GM10847 (cell line): ENCODE data around the gene SBNO1.

Source experiments
- POLR2A ChIP-seq: IDR thresholded peaks from 2 replicates; pipeline ENCODE4 v1.6.1; 2011; ENCODE audit not compliant: insufficient read length; ENCODE audit errors: extremely low read depth

The SBNO1 gene

DNA sequence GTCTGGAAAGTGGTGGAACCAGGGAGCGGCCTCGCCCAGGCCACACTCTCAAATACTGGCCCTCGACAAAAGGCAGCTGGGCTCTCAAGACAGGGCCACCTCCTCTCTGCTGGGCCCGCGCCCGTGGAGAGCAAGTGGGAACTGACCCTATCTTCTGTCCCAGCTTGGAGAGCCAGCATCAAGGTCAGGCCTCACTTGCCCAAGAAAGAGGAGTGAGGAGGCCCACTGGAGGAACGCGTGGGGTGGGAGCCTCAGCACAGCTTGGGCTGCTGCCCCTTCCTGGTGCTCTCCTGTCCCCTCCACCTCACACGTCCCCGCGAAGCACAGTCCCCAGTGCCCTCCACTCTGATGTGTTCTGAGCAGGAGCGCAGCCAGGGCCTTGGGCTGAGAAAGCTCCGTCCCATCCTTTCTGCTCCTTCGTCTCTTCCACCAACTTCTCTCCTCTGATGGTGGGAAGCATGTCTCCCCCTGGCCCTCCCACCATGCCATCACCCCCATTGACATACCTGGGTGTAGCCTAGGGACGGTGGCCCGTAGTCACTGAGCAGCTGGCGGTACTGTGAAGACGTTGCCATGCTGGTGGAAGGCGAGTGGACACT is 97.9 kb downstream of the SBNO1 start:
- no peak for TF ChIP-seq POLR2A

DNA sequence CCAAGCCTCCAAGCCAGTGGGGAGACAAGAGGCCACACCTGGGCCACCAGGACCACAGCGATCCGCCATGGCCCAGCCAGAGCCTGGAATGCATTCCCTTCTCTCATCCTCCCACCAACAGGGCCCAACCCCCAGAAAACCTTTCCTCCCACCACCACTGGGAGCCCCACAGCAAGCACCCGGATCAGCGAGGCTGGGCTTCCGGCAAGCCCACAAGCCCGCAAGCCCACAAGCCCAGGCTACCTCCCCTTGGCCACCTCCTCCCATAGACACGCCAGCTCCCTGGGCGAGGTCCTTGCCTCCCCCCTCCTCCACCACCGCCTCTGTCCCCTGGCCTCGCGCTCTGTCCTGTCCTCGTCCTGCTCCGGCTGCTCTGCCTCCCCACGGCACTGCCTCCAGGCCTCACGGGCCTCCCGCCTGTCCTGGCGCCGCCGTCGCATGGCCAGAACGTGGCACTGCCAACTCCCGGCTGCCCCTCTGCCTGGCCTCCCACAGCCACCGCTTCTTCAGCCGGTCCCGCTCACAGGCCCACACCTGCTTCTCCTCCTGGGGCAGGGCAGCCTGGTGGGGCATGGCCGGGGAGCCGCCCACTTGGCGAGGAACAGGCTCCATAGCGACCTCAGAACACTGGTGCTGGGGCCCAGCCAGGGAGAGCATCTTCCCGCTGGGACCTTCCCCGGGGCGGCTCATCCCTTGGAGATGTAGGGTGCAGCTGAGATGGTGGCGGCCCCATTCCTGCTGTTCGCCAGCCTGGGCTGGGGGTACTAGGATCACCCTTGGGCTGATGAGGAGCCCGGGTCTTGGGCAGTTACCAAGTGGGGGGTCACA is 98.6 kb downstream of the SBNO1 start:
- TF ChIP-seq POLR2A = no peak

DNA sequence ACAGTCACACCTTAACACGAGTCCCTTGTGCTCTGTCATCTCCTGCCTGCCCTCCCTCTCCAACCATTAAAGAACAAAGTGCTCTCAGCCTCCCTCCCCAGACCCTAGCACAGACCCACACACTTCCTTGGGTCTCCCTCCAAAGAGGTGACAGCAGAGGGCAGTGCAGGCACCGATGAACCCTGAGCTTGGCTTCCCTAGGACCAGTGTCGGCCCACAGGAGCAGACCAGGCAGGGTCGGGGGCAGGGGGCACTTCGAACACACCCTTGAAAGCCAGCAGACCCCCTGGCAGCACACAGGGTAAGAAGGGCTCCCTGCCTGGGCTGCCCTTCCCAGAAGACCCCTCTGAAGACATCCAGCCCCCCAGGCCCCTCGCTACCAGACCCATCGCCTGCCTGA is 100.0 kb downstream of the SBNO1 start:
- no peak for TF ChIP-seq POLR2A

DNA sequence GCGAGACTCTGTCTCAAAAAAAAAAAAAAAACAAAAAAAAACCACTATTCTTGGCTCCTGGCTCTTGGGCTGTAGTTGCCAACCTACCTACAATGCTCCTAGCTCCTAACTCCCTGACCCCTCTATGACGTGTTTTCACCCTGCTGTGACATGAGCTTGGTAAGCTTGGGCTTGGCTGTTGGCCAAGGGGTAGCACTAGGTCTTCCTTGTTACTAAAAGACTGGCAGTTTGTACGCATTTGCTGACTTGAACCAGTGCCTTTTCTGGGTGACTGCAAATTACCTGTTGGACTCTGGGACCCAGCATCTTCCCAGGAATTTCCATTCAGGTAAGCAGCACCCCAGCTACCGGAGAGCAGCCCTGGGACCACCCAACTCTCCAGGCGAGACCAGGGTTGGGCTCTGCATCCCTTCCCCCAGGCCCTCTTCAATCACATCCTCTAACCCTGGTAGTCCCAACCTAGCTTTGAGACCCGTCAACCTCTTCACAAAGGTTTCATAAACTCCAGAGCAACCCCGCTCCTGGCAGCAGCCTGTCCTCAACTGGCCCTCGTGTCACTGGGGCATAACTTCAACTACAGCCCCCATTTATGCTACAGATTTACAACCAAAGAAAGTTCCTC is 101.3 kb downstream of the SBNO1 start:
- no peak for TF ChIP-seq POLR2A

- no peak for TF ChIP-seq POLR2A
These were observed 103.5 kb downstream of the SBNO1 start for GRCh38 chr12:123261196-123261595.

- TF ChIP-seq POLR2A = no peak
These were observed 104.6 kb downstream of the SBNO1 start for GRCh38 chr12:123260081-123260480.

- no peak for TF ChIP-seq POLR2A
These were observed 106.1 kb downstream of the SBNO1 start for GRCh38 chr12:123258593-123258992.

DNA sequence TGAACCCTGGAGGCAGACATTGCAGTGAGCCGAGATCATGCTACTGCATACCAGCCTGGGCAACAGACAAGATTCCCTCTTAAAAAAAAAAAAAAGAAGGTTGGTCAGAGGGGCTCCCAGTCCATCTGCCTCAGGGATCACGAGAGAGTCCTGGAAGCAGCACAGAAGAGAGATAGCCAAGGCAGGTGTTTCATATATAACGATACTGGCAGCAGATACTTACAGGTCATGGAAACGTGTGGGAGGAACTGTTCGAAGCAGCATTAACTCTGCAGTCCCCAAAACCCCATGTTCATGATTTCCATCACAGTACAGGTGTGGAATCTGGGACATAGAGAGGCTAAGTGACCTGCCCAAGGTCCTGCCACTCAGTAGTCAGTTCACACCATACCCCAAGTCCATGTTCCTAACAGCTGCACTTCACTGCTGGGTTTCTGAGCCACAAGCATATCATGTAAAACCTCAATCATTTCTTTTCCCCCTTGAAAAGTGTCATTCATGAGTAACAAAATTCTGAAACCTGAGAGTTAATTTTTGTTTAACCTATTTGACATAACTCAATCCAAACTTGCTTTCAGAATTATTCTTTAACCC is 109.7 kb downstream of the SBNO1 start:
- no peak for TF ChIP-seq POLR2A

DNA sequence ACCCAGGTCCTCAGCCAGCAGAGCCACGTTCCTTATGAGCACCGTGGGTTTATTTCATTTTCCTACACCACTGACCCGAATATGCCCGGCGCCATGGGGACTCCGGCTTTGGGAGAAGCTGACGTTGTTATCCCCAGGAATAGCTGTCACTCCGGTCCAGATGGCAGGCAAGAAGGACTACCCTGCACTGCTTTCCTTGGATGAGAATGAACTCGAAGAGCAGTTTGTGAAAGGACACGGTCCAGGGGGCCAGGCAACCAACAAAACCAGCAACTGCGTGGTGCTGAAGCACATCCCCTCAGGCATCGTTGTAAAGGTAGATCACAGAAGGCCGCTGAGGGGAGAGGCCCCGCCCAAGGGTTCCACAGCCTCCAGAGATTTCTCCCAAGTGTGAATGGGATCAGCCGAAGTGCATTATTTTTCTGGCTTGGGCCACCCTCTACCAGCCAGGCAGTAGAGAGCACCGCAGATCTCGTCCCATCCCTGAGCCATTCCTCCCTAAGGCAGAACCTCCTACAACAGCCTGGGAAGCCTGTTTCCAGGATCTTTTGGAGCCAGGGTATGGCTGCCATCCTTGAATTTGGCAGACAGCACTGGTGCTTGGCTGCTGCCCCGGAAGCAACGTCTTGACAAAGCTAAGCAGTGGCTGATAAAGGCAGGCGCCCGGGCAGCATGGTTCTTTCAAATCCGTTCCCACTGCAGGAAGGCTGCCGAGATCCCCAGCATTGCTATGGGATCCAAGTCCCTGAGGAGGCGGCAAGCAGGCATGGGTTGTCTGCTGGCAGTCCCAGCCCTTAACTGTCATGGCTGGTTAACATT is 110.8 kb downstream of the SBNO1 start:
- no peak for TF ChIP-seq POLR2A

DNA sequence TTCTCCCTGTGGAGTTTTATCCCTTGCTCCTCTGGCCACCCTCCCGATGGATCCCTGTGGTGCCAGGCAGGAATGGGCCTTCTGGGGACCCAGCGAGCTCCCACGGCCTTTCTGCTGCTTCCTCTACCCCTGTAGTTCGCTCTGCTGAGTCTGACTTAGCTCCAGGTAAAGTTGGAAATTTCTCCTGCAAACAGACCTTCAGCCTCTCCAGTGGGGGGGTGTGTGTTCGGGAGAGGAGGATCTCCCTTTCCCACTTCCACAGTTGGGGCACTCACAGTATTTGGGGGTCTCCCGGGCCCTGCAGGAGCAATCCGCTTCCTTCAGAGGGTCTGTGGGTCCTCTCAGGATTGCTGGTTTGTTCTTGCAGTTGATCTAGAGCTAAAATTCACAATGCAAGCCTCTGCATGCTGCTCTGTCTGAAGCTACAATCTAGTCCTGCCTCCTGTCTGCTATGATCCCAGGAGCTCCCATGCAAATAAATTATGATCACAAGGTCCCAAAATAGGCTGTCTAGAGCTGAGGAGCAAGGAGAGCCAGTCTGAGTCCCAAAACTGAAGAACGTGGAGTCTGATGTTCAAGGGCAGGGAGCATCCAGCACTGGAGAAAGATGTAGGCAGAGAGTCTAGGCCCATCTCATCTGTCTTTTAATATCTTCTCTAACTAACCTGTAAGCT is 113.1 kb downstream of the SBNO1 start:
- TF ChIP-seq POLR2A = no peak

- no peak for TF ChIP-seq POLR2A
These were observed 113.9 kb downstream of the SBNO1 start for GRCh38 chr12:123250471-123251383.

DNA sequence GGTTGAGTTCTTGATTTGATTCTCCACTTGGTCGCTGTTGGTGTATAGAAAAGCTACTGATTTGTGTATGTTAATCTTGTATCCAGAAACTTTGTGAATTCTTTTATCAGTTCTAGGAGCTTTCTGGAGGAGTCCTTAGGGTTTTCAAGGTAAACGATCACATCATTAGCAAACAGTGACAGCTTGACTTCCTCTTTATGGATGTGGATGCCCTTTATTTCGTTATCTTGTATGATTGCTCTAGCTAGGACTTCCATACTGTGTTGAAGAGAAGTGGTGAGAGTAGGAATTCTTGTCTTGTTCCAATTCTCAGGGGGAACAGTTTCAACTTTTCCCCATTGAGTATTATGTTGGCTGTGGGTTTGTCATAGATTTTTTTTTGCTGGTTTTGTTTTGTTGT is 119.0 kb downstream of the SBNO1 start:
- TF ChIP-seq POLR2A = no peak

- no peak for TF ChIP-seq POLR2A
These were observed 120.9 kb downstream of the SBNO1 start for GRCh38 chr12:123243671-123244262.
